Activated T-helper 2 cell treated with anti-CD3 and anti-CD28 coated beads, Interferon-gamma antibody, Interleukin-2, Interleukin-4, amounts not matched to agents 10 μg/mL and 5 μg/mL and 100 μg/mL, durations not matched to agents 14 hours and 24 hours and 36 hours (primary cell): ENCODE data around the gene ADORA2B. TPM values are rescaled to one million over a fixed set of nuclear protein-coding genes. Genes with fewer than 3 reads are reported as not detected.
A peak's percentile ranks its signal among the peaks of the same experiment; 100 is the strongest.

Experiments used
- DNase-seq: peaks from one replicate; pipeline ENCODE4 v3.0.0; 2021; ENCODE audit warnings: low spot score
- H3K27ac Mint-ChIP-seq: one replicate; pipeline ENCODE4 v1.8.0; 2021; ENCODE audit warnings: mixed read lengths
- H3K27me3 Mint-ChIP-seq: one replicate; pipeline ENCODE4 v1.8.0; 2021; ENCODE audit warnings: low read depth, mixed read lengths
- H3K36me3 Mint-ChIP-seq: one replicate; pipeline ENCODE4 v1.8.0; 2021; ENCODE audit warnings: low read depth, mixed read lengths
- H3K4me1 Mint-ChIP-seq: one replicate; pipeline ENCODE4 v1.8.0; 2021; ENCODE audit warnings: low read depth, mixed read lengths
- H3K4me3 Mint-ChIP-seq: one replicate; pipeline ENCODE4 v1.8.0; 2021; ENCODE audit warnings: low read depth, mild to moderate bottlenecking, moderate library complexity, mixed read lengths
- H3K9me3 Mint-ChIP-seq: one replicate; pipeline ENCODE4 v1.8.0; 2021; ENCODE audit warnings: mixed read lengths
- intact Hi-C: fragments of 100-400 bp; cut with micrococcal nuclease; formaldehyde crosslinking; loops from one replicate; pipeline ENCODE4 v1.15.1; 2023
- total RNA-seq: library from RNA; stranded (reverse); gene quantifications from 2 replicates; pipeline ENCODE4 v1.2.3, GENCODE V29; 2022

ADORA2B gene
- total RNA-seq, 1 donor from 2014 or later, result 4.2 TPM

DNA sequence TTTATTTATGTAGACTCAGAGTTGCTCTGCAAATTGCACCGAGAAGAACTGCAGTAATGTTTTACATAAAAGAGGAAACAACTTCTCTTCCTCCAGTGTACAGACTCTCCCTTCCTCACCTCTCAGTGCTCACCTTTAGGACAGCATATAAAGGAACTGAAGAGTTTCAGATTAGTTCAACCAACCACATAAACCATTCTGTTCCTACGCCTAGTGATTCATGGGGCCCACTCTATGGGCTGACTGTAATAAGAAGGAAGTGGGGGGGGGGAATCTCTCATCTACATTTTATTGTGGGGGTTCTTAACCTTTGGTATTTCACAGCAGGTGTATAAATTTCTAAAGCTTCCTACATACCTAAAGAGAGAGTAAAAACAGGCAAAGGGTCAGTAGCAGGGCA lies 36.3 kb downstream of the ADORA2B start:
- Mint-ChIP-seq H3K9me3 (no peaks in the 10 kb centered on the region), H3K27me3 (no peaks in the 10 kb centered on the region), H3K36me3 (peaks cover 45% of the 10 kb centered on the region), H3K4me3 (no peak overlapping the region), H3K4me1 (peaks cover 23% of the 10 kb centered on the region), H3K27ac (no peak overlapping the region)
- DNase-seq, result no peak
- intact Hi-C loops, result no loop called here

DNA sequence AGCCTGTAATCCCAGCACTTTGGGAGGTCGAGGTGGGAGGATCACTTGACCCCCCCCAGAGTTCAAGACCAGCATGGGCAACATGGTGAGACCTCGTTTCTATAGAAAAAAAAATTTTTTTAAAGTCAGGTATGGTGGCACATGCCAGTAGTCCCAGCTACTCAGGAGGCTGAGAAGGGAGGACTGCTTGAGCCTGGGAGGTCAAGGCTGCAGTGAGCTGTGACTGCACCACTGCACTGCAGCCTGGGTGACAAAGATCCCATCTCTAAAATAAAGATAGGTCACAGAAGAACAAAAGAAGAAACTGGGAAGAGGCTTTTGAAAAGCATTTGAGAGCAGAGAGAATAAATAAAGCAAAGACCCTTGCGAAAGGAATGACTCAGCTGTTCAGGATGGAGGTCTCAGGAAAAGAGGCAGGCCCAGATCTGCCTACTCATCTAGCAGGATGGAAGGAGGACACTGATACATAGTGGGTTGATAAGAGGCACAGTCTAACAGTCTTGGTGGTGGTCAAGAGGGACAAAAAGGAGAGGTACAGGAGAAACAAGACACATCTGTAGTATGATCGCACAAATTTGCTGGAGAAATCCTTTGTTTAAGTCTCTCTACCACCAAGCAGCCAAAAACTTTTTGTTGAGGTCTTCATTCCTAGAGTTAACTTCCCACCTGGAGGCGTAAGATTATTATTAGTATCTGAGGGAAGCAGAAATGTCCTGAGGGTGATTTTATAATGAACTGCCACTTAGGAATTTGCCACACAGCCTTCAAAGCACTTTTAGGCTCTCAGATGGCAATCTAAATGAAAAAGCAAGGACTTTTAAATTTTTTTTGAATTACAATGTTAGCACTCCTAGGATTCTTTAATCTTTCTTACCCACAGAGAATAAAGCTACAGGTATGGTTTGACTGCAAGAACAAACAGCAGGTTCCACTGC lies 37.0 kb downstream of the ADORA2B start:
- Mint-ChIP-seq H3K9me3 (no peaks in the 10 kb centered on the region), H3K27ac (no peak overlapping the region), H3K36me3 (peaks cover 47% of the 10 kb centered on the region), H3K27me3 (no peaks in the 10 kb centered on the region), H3K4me1 (peaks cover 22% of the 10 kb centered on the region), H3K4me3 (no peak overlapping the region)
- no peak for DNase-seq
- intact Hi-C loops, result no loop called here

GRCh38 chr17:15996322-15996721 lies 51.4 kb downstream of the ADORA2B start:
- intact Hi-C loops, result loop anchor here (5.0 kb wide), 1 partner anchor 149 kb away; no protein-coding TSS in a partner anchor
- H3K36me3 Mint-ChIP-seq, result peaks cover 9% of the 10 kb centered on the region

DNA sequence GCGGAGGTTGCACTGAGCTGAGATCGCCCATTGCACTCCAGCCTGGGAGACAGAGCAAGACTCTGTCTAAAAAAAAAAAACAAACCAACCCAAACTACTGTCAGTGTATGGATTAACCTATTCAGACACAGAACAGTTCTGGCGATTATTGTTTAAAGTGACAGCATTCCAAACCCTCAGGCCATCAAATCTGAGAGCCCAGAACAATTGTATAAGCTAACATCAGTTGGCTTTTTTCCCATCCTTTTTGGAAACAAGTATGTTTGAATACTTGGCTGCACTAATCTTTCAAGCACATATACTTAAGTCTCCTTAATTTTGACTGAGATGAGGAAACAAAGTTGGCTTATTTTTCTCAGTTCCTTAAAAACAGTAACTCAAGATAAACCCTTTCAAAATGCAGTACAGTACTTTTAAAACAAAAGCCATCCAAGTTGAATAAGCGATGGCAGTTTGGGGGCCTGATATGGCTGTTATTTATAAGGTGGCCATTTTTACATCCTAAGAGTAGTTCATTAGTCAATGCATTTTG lies 53.2 kb downstream of the ADORA2B start:
- no peaks in the 10 kb centered on the region for H3K27me3 Mint-ChIP-seq
- peaks cover 27% of the 10 kb centered on the region for H3K36me3 Mint-ChIP-seq
- intact Hi-C loops, result loop anchor here (1.0 to 5.0 kb wide), 4 partner anchors 53 to 170 kb away; partner anchors contain the start of gene ADORA2B
- no peak overlapping the region for H3K4me3 Mint-ChIP-seq
- no peak overlapping the region for H3K27ac Mint-ChIP-seq
- no peak for DNase-seq
- peaks cover 22% of the 10 kb centered on the region for H3K4me1 Mint-ChIP-seq
- H3K9me3 Mint-ChIP-seq, result peaks cover 9% of the 10 kb centered on the region

More at GRCh38 chr17:15996322-15996721, 51.4 kb downstream of the ADORA2B start:
- no peak for DNase-seq
- Mint-ChIP-seq H3K27ac (no peak overlapping the region), H3K9me3 (no peaks in the 10 kb centered on the region), H3K27me3 (no peaks in the 10 kb centered on the region), H3K4me1 (peaks cover 14% of the 10 kb centered on the region), H3K4me3 (no peak overlapping the region)

- intact Hi-C loops, result loop anchor here (1.0 to 5.0 kb wide), 5 partner anchors 40 to 382 kb away; partner anchors contain the start of gene UBB
- Mint-ChIP-seq H3K4me3 (peak within 1 kb of the TSS; percentile 94), H3K9me3 (peaks cover 9% of the 10 kb centered on the region), H3K36me3 (peaks cover 40% of the 10 kb centered on the region), H3K27me3 (no peaks in the 10 kb centered on the region), H3K4me1 (peaks cover 24% of the 10 kb centered on the region), H3K27ac (peak within 1 kb of the TSS; percentile 96)
- peak; percentile 92 for DNase-seq
Measured at GRCh38 chr17:15999141-15999973, 54.4 kb downstream of the ADORA2B start, which contains the start of the genes TTC19 and ZSWIM7. Gene TTC19 (plus strand): TSS chr17:15999824. CDS start chr17:15999849, 25 bp downstream. Gene ZSWIM7 (minus strand): TSS chr17:15999704. CDS start chr17:15999594, 110 bp downstream.

DNA sequence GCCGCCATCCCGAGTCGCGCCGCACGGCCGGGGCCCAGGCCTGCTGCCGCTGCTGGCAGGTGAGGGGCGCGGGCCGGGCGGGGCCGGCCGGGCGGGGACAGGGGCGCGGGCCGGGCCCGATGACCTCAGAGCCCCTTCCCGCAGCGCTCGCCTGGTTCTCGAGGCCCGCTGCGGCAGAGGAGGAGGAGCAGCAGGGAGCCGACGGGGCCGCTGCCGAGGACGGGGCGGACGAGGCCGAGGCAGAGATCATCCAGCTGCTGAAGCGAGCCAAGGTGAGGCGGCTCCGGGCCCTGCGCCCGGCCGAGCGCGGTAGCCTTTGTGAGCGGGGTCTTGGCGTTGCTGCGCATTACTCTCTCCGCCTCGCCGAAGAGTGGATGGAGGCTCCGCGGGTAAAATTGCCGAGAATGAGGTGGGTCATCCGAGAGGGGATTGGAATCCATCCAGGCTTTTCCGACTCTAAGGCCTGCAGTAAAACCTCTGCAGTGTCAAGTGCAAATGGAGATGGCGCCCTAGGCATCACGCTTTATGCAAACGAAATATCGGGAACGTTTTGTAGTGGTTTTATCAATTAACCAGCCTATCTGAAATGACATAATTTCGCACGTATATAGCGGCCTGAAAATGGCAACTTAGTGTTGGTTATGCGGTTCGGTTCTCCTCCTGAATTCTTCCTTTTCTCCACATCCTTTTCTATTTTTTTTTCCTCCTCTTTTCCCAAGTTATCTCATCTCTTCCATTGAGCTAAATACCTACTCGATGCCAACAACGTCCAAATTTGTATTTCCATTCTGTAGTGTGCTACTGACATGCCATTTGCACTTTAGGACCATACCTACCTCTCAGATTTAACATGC lies 55.3 kb downstream of the ADORA2B start:
- H3K36me3 Mint-ChIP-seq, result peaks cover 48% of the 10 kb centered on the region
- peak overlapping the region; percentile 94 for H3K4me3 Mint-ChIP-seq
- no peak for DNase-seq
- peak overlapping the region; percentile 90 for H3K27ac Mint-ChIP-seq
- intact Hi-C loops, result loop anchor here (1.0 to 5.0 kb wide), 5 partner anchors 41 to 381 kb away; partner anchors contain the start of gene UBB
- H3K9me3 Mint-ChIP-seq, result peaks cover 9% of the 10 kb centered on the region
- H3K27me3 Mint-ChIP-seq, result no peaks in the 10 kb centered on the region
- H3K4me1 Mint-ChIP-seq, result peaks cover 27% of the 10 kb centered on the region

- DNase-seq, result no peak
- H3K36me3 Mint-ChIP-seq, result peaks cover 60% of the 10 kb centered on the region
- H3K4me1 Mint-ChIP-seq, result peaks cover 28% of the 10 kb centered on the region
- no peaks in the 10 kb centered on the region for H3K27me3 Mint-ChIP-seq
- intact Hi-C loops, result no loop called here
- peak overlapping the region; percentile 90 for H3K27ac Mint-ChIP-seq
- peak overlapping the region; percentile 94 for H3K4me3 Mint-ChIP-seq
- peaks cover 9% of the 10 kb centered on the region for H3K9me3 Mint-ChIP-seq
Measured at GRCh38 chr17:16001226-16001897, 56.4 kb downstream of the ADORA2B start.

- Mint-ChIP-seq H3K36me3 (peaks cover 74% of the 10 kb centered on the region), H3K4me3 (no peak overlapping the region), H3K4me1 (peaks cover 33% of the 10 kb centered on the region), H3K9me3 (peaks cover 9% of the 10 kb centered on the region), H3K27ac (no peak overlapping the region), H3K27me3 (no peaks in the 10 kb centered on the region)
- DNase-seq, result no peak
- intact Hi-C loops, result no loop called here
Measured at GRCh38 chr17:16002708-16003260, 57.9 kb downstream of the ADORA2B start.

DNA sequence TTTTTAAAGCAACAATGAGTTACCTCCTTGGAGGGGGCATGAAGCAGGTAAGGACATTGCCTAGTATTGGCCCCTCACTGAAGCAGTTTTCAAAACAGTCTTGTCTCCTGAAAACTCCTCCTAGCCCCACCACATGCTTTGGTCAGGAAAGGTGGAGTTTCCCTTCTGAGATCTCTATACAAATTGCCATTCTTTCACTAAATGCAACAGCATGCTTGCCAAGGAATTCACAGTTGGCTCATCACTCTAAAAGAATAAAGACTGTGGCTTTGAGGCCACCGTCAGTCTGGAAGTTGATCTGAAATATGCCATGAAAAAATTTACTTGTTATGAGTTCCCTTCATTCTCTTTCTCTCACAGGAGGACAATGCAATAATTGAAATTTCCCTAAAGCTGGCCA lies 58.9 kb downstream of the ADORA2B start:
- intact Hi-C loops, result no loop called here
- peaks cover 44% of the 10 kb centered on the region for H3K4me1 Mint-ChIP-seq
- H3K9me3 Mint-ChIP-seq, result peaks cover 9% of the 10 kb centered on the region
- no peak for DNase-seq
- H3K4me3 Mint-ChIP-seq, result no peak overlapping the region
- no peaks in the 10 kb centered on the region for H3K27me3 Mint-ChIP-seq
- no peak overlapping the region for H3K27ac Mint-ChIP-seq
- H3K36me3 Mint-ChIP-seq, result peaks cover 85% of the 10 kb centered on the region

GRCh38 chr17:16005636-16006035 lies 60.7 kb downstream of the ADORA2B start:
- Mint-ChIP-seq H3K9me3 (peaks cover 9% of the 10 kb centered on the region), H3K27me3 (no peaks in the 10 kb centered on the region), H3K4me1 (peaks cover 41% of the 10 kb centered on the region), H3K36me3 (peaks cover 89% of the 10 kb centered on the region), H3K4me3 (no peak overlapping the region), H3K27ac (no peak overlapping the region)
- no peak for DNase-seq
- intact Hi-C loops, result no loop called here

DNA sequence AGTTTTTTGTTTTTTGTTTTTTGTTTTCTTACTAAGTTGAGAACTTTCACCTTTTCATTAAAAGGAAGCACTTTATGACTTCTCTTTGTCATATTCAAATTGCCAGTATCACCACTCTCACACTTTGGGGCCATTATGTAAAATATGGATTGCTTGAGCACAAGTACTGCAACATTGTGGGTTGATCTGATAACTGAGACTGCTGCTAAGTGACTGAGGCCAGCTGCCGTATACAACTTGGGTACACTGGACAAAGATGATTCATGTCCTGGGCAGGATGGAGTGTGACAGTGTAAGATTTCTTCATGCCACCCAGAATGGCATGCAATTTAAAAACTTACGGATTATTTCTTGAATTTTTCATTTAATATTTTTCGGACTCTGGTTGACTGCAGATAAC lies 62.5 kb downstream of the ADORA2B start:
- intact Hi-C loops, result loop anchor here (1.0 kb wide), 1 partner anchor 21 kb away; no protein-coding TSS in a partner anchor
- Mint-ChIP-seq H3K4me1 (peaks cover 26% of the 10 kb centered on the region), H3K27ac (peak overlapping the region; percentile 33), H3K27me3 (no peaks in the 10 kb centered on the region), H3K36me3 (peaks cover 86% of the 10 kb centered on the region), H3K4me3 (no peak overlapping the region), H3K9me3 (no peaks in the 10 kb centered on the region)
- DNase-seq, result no peak
